GM18858 (cell line): Measurements from ENCODE around the gene CDH23.

Experiments
- ATAC-seq: cut with Tn5 transposase; IDR thresholded peaks from one replicate; pipeline ENCODE4 v1.9.1; 2021; ENCODE audit not compliant: unreplicated experiment

CDH23 gene

GRCh38 chr10:71802715-71803488, 406.2 kb downstream of the CDH23 start:
- no peak for ATAC-seq

GRCh38 chr10:71804077-71804476, 407.4 kb downstream of the CDH23 start:
- ATAC-seq: no peak

- no peak for ATAC-seq
Measured at GRCh38 chr10:71805776-71806703, 409.3 kb downstream of the CDH23 start.

- no peak for ATAC-seq
Measured at GRCh38 chr10:71806704-71807556, 410.2 kb downstream of the CDH23 start.

- ATAC-seq: no peak
Measured at GRCh38 chr10:71807557-71808510, 411.1 kb downstream of the CDH23 start.

- no peak for ATAC-seq
Measured at GRCh38 chr10:71809628-71810027, 412.9 kb downstream of the CDH23 start.

GRCh38 chr10:71810048-71810750, 413.5 kb downstream of the CDH23 start:
- no peak for ATAC-seq

GRCh38 chr10:71811351-71811750, 414.6 kb downstream of the CDH23 start:
- ATAC-seq: no peak

- ATAC-seq: no peak
Measured at GRCh38 chr10:71812016-71812912, 415.5 kb downstream of the CDH23 start.

GRCh38 chr10:71812913-71813590, 416.3 kb downstream of the CDH23 start:
- ATAC-seq: no peak

GRCh38 chr10:71814922-71815411, 418.2 kb downstream of the CDH23 start:
- ATAC-seq: no peak

GRCh38 chr10:71815515-71816130, 418.9 kb downstream of the CDH23 start:
- no peak for ATAC-seq

GRCh38 chr10:71816421-71816851, 419.7 kb downstream of the CDH23 start:
- ATAC-seq: no peak

- no peak for ATAC-seq
Measured at GRCh38 chr10:71816936-71817618, 420.4 kb downstream of the CDH23 start.

- no peak for ATAC-seq
Measured at GRCh38 chr10:71817831-71818655, 421.3 kb downstream of the CDH23 start.
